H9 (cell line): ENCODE results near the gene SLC2A4. TPM values are rescaled to one million over a fixed set of nuclear protein-coding genes. Genes with fewer than 3 reads are reported as not detected.

Experiments
- DNase-seq: peaks from one replicate; pipeline ENCODE4 v3.0.0-alpha.2; 2017
- H2AFZ ChIP-seq: one replicate; pipeline ENCODE4 v1.6.1; 2013; ENCODE audit warnings: mild to moderate bottlenecking, low read length, control low read depth, moderate library complexity
- H2AK5ac ChIP-seq: 2 replicates; pipeline ENCODE4 v1.6.1; 2013; ENCODE audit warnings: low read length, control low read depth, mixed read lengths; ENCODE audit not compliant: insufficient read length
- H2BK120ac ChIP-seq: one replicate; pipeline ENCODE4 v1.6.1; 2013; ENCODE audit warnings: low read depth, mild to moderate bottlenecking, low read length, control low read depth, inconsistent platforms; ENCODE audit not compliant: poor library complexity, severe bottlenecking
- H2BK12ac ChIP-seq: 2 replicates; pipeline ENCODE4 v1.6.1; 2013; ENCODE audit warnings: low read length, control low read depth, mixed read lengths, low read depth; ENCODE audit not compliant: insufficient read length
- H2BK15ac ChIP-seq: 2 replicates; pipeline ENCODE4 v1.6.1; 2013; ENCODE audit warnings: low read depth, low read length, control low read depth
- H2BK20ac ChIP-seq: one replicate; pipeline ENCODE4 v1.6.1; 2013; ENCODE audit warnings: low read depth, mild to moderate bottlenecking, low read length, control low read depth, inconsistent platforms; ENCODE audit not compliant: poor library complexity, severe bottlenecking
- H2BK5ac ChIP-seq: 2 replicates; pipeline ENCODE4 v1.6.1; 2013; ENCODE audit warnings: low read length, control low read depth, mixed read lengths; ENCODE audit not compliant: insufficient read length
- H3K14ac ChIP-seq: 2 replicates; pipeline ENCODE4 v1.6.1; 2013; ENCODE audit warnings: low read length, control low read depth; ENCODE audit not compliant: insufficient read depth
- H3K18ac ChIP-seq: 2 replicates; pipeline ENCODE4 v1.6.1; 2013; ENCODE audit warnings: low read depth, mild to moderate bottlenecking, mixed read lengths, low read length, control low read depth; ENCODE audit not compliant: insufficient read length
- H3K23ac ChIP-seq: 2 replicates; pipeline ENCODE4 v1.6.1; 2013; ENCODE audit warnings: low read length, control low read depth, mixed read lengths, low read depth; ENCODE audit not compliant: insufficient read length
- H3K23me2 ChIP-seq: 2 replicates; pipeline ENCODE4 v1.6.1; 2013; ENCODE audit warnings: low read depth, mild to moderate bottlenecking, mixed read lengths, low read length, control low read depth; ENCODE audit not compliant: insufficient read length, poor library complexity, severe bottlenecking
- H3K27ac ChIP-seq: 2 replicates; pipeline ENCODE4 v1.5.1; 2013; ENCODE audit warnings: low read length, control low read depth, mixed read lengths, low read depth; ENCODE audit not compliant: insufficient read length
- H3K27me3 ChIP-seq: 2 replicates; pipeline ENCODE4 v1.6.1; 2013; ENCODE audit warnings: low read length, control low read depth, inconsistent platforms; ENCODE audit not compliant: insufficient read depth
- H3K4ac ChIP-seq: 2 replicates; pipeline ENCODE4 v1.6.1; 2013; ENCODE audit warnings: low read depth, mild to moderate bottlenecking, control low read depth, inconsistent platforms, low read length, moderate library complexity
- H3K4me1 ChIP-seq: 2 replicates; pipeline ENCODE4 v1.6.1; 2013; ENCODE audit warnings: low read length, control low read depth, inconsistent platforms; ENCODE audit not compliant: insufficient read depth
- H3K4me2 ChIP-seq: 2 replicates; pipeline ENCODE4 v1.6.1; 2013; ENCODE audit warnings: low read length, control low read depth, mixed read lengths; ENCODE audit not compliant: insufficient read length, insufficient read depth
- H3K56ac ChIP-seq: 2 replicates; pipeline ENCODE4 v1.6.1; 2013; ENCODE audit warnings: low read depth, mild to moderate bottlenecking, mixed read lengths, low read length, control low read depth; ENCODE audit not compliant: insufficient read length
- H3K79me1 ChIP-seq: 2 replicates; pipeline ENCODE4 v1.6.1; 2013; ENCODE audit warnings: low read depth, mild to moderate bottlenecking, moderate library complexity, low read length, control low read depth, inconsistent platforms; ENCODE audit not compliant: insufficient read depth, poor library complexity, severe bottlenecking
- H3K79me2 ChIP-seq: 2 replicates; pipeline ENCODE4 v1.6.1; 2013; ENCODE audit warnings: low read length, control low read depth, inconsistent platforms; ENCODE audit not compliant: insufficient read depth
- H3K9ac ChIP-seq: 2 replicates; pipeline ENCODE4 v1.6.1; 2013; ENCODE audit warnings: low read length, control low read depth, mixed read lengths; ENCODE audit not compliant: insufficient read length; ENCODE audit errors: extremely low read depth
- H3K9me3 ChIP-seq: one replicate; pipeline ENCODE4 v1.6.1; 2013; ENCODE audit warnings: low read depth, low read length, inconsistent platforms; ENCODE audit not compliant: control insufficient read depth
- H3T11ph ChIP-seq: one replicate; pipeline ENCODE4 v1.6.1; 2013; ENCODE audit warnings: mild to moderate bottlenecking, low read length, control low read depth, inconsistent platforms
- H4K20me1 ChIP-seq: one replicate; pipeline ENCODE4 v1.6.1; 2013; ENCODE audit not compliant: control insufficient read depth, insufficient read length, insufficient read depth
- H4K5ac ChIP-seq: 2 replicates; pipeline ENCODE4 v1.6.1; 2013; ENCODE audit warnings: low read depth, mild to moderate bottlenecking, mixed read lengths, low read length, control low read depth; ENCODE audit not compliant: insufficient read length
- H4K8ac ChIP-seq: replicated peaks from 2 replicates; pipeline ENCODE4 v1.6.1; 2013; ENCODE audit warnings: low read length, control low read depth, mixed read lengths, low read depth; ENCODE audit not compliant: insufficient read length
- H4K91ac ChIP-seq: 2 replicates; pipeline ENCODE4 v1.6.1; 2013; ENCODE audit warnings: low read depth, mild to moderate bottlenecking, moderate library complexity, mixed read lengths, low read length, control low read depth; ENCODE audit not compliant: insufficient read length
- H3K27ac Mint-ChIP-seq, 3 experiments: 2 replicates in 2 of 3; 3 replicates in 1 of 3; pipeline ENCODE4 v1.8.0; 2020 to 2021; ENCODE audit warnings: mixed read lengths in 3 of 3, mild to moderate bottlenecking in 1 of 3, moderate library complexity in 1 of 3
- H3K27me3 Mint-ChIP-seq: 2 replicates; pipeline ENCODE4 v1.8.0; 2021; ENCODE audit warnings: low read depth, mild to moderate bottlenecking, moderate library complexity, mixed read lengths
- H3K36me3 Mint-ChIP-seq, 3 experiments: 2 replicates in 2 of 3; 3 replicates in 1 of 3; pipeline ENCODE4 v1.8.0; 2020 to 2021; ENCODE audit warnings: low read depth in 3 of 3, mixed read lengths in 3 of 3; ENCODE audit not compliant: insufficient read depth in 1 of 3
- H3K4me1 Mint-ChIP-seq, 2 experiments: 2 replicates each; pipeline ENCODE4 v1.8.0; 2020; ENCODE audit warnings: mixed read lengths in 2 of 2
- H3K4me3 Mint-ChIP-seq, 2 experiments: 2 replicates in 1 of 2; 3 replicates in 1 of 2; pipeline ENCODE4 v1.8.0; 2020 to 2021; ENCODE audit warnings: mild to moderate bottlenecking in 2 of 2, mixed read lengths in 2 of 2, moderate library complexity in 1 of 2
- H3K9me3 Mint-ChIP-seq, 2 experiments: 2 replicates in 1 of 2; 3 replicates in 1 of 2; pipeline ENCODE4 v1.8.0; 2020; ENCODE audit warnings: mild to moderate bottlenecking in 2 of 2, mixed read lengths in 2 of 2, moderate library complexity in 1 of 2
- WGBS: extraction: QIAGEN DNeasy Blood & Tissue Kit; methylation state at CpG from one replicate; pipeline ENCODE4 v1.1.7; 2013; ENCODE audit warnings: missing lambda C conversion rate, low lambda C conversion rate, mixed read lengths; ENCODE audit not compliant: insufficient read length; ENCODE audit errors: extremely low coverage; 5-methylcytosine and 5-hydroxymethylcytosine counted together
- total RNA-seq: library from RNA; stranded (reverse); gene quantifications from 2 replicates; pipeline ENCODE4 v1.2.1, GENCODE V29; 2021
- TF ChIP-seq, protein P1 (sequence below): fragments of 200-600 bp; sonication (generic); conservative IDR thresholded peaks from 3 replicates; pipeline ENCODE4 v1.8.0; 2021; ENCODE audit warnings: antibody characterized with exemption, mild to moderate bottlenecking

Gene SLC2A4
- total RNA-seq, 1 experiment from 2014 or later: 4.4 TPM

DNA sequence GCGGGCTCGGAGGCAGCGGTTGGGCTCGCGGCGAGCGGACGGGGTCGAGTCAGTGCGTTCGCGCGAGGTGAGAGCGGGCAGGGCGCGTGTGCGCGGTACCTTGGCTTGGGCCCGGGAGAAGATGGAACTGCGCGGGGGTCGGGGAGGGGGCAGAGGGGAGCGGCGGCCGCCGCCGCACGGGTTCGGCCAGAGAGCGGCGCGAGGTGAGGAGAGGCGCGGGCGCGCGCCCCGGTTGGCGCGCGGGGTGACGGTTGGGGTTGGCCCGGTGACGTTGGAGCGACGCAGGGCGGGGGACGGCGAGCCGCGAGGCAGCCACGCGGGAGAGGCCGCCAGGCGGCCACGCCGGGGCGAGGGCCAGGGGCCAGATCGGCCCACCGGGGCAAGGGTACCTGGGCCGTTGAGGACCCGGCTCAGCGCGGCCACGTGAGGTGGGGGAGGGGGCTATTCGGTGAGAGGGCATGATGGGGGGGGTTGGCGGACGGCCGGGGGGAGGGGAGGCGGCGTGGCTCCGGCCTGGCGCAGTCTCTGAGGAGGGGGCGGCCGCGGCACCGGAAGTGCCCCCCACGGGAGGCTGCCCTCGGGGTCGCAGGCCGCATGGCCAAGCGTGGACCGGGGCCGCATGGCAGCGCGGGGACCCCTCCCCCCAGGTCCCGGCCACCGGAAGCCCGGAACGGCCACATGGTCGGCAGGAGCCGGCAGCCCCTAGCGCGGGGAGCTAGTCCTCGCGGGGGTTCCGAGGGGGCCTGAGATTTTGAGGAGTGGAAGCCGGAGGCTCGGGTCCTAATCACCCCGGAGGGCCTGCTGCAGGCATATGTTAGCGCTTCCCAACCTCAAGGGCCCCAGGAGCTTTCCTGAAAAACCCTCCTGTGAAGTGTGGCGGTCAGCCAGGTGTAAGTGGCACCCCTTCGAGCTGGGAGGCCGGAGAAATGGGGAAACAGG is 26.4 kb downstream of the SLC2A4 start:
- H3K9me3 Mint-ChIP-seq: peaks cover 0 to 6% of the 10 kb centered on the region in 2 experiments; a peak in 1 of 5 replicates
- TF ChIP-seq, protein P1, sequence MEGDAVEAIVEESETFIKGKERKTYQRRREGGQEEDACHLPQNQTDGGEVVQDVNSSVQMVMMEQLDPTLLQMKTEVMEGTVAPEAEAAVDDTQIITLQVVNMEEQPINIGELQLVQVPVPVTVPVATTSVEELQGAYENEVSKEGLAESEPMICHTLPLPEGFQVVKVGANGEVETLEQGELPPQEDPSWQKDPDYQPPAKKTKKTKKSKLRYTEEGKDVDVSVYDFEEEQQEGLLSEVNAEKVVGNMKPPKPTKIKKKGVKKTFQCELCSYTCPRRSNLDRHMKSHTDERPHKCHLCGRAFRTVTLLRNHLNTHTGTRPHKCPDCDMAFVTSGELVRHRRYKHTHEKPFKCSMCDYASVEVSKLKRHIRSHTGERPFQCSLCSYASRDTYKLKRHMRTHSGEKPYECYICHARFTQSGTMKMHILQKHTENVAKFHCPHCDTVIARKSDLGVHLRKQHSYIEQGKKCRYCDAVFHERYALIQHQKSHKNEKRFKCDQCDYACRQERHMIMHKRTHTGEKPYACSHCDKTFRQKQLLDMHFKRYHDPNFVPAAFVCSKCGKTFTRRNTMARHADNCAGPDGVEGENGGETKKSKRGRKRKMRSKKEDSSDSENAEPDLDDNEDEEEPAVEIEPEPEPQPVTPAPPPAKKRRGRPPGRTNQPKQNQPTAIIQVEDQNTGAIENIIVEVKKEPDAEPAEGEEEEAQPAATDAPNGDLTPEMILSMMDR: no peak
- Histone ChIP-seq H4K5ac (no peak overlapping the region), H3K14ac (peak overlapping the region; percentile 78), H4K91ac (peak overlapping the region; percentile 65), H3K27ac (peak overlapping the region; percentile 72), H3K23me2 (peaks cover 9% of the 10 kb centered on the region), H3K23ac (no peak overlapping the region), H3K18ac (peak overlapping the region; percentile 77), H3K9ac (peak overlapping the region; percentile 84), H3K79me1 (no peaks in the 10 kb centered on the region), H3K56ac (no peak overlapping the region), H2AK5ac (no peak overlapping the region), H4K20me1 (no peaks in the 10 kb centered on the region), H3T11ph (no peak overlapping the region), H3K4ac (peak overlapping the region; percentile 51; the same call in 1 of the 2 replicates), H3K27me3 (no peaks in the 10 kb centered on the region), H2BK15ac (no peak overlapping the region; the same call in 1 of the 2 replicates), H2BK120ac (no peak overlapping the region), H2BK20ac (no peak overlapping the region), H3K4me1 (peaks cover 2% of the 10 kb centered on the region; the same call in 1 of the 2 replicates), H4K8ac (no peak overlapping the region), H2AFZ (no peak overlapping the region), H3K9me3 (no peaks in the 10 kb centered on the region), H3K4me2 (peak overlapping the region; percentile 81), H2BK5ac (no peak overlapping the region), H2BK12ac (no peak overlapping the region), H3K79me2 (peaks cover 21% of the 10 kb centered on the region)
- DNase-seq: peak; percentile 68
- no CpG with 5 or more reads among the region's 104 CpGs for WGBS
- no peaks in the 10 kb centered on the region; the same call in none of the 2 replicates for H3K27me3 Mint-ChIP-seq
- peak overlapping the region; percentile 93 to 94 for H3K4me3 Mint-ChIP-seq
- peaks cover 26 to 27% of the 10 kb centered on the region in 2 experiments for H3K4me1 Mint-ChIP-seq
- H3K36me3 Mint-ChIP-seq: peaks cover 40 to 48% (median 42%) of the 10 kb centered on the region in 3 experiments
- peak overlapping the region; percentile 95 to 100 (median 97); a peak in 5 of 7 replicates for H3K27ac Mint-ChIP-seq
